SH-SY5Y (cell line): ENCODE measurements around the gene FAIM2.

Experiments
- GATA2 ChIP-seq: IDR thresholded peaks from 2 replicates; pipeline ENCODE4 v1.6.1; 2011; ENCODE audit warnings: mild to moderate bottlenecking, low read depth, low read length
- GATA3 ChIP-seq: IDR thresholded peaks from 2 replicates; pipeline ENCODE4 v1.6.1; 2011; ENCODE audit warnings: low read depth, mild to moderate bottlenecking, low read length, moderate library complexity

DNA sequence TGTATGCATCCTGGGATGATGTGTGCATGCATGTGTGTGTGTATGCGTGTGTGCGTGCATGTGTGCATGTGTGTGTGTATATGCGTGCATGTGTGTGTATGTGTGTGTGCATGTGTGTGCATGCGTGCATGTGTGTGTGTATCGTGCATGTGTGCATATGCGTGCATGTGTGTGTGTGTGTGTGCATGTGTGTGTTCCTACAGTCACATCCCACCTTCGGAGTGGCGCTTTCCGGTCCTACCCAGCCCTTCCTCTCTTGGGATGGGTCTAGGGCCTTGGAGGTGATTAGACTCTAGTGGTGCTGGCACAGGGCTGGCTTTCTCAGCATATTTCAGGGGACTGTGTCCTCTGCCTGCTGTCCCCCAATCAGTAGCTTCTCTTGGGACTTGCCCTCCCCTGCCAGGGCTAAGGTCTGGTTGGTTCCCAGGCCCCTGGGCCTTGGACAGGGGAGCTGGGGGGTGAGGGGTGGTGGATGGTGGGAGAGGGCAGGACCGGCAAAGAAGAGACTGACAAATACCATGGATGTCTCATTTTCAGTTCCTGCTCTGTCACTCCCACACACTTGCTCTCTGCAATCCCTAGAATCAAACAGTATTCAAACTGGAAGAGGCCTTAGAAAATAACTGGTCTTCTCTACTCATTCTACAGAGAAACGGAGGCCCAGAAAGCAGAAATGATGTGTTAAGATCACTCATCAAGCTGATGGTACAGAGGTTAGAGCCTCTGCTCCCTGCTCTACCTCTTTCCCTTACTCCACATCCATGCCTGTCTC is 21.9 kb upstream of the FAIM2 start:
- TF ChIP-seq GATA3 (no peak), GATA2 (no peak)
